Trophoblast cell (in vitro differentiated cells and primary cell): ENCODE results near the gene GAST.
A peak's percentile ranks its signal among the peaks of the same experiment; 100 is the strongest.

ENCODE experiments used
- DNase-seq, 2 donors: peaks; one replicate each; pipeline ENCODE4 v3.0.0-alpha.2; 2016
- H2AFZ ChIP-seq: 2 replicates; pipeline ENCODE4 v1.6.1; 2013; ENCODE audit warnings: low read length, moderate library complexity, mild to moderate bottlenecking; ENCODE audit not compliant: insufficient read depth, poor library complexity
- H2AK5ac ChIP-seq: 2 replicates; pipeline ENCODE4 v1.6.1; 2013; ENCODE audit warnings: mild to moderate bottlenecking, low read length
- H2BK120ac ChIP-seq: 2 replicates; pipeline ENCODE4 v1.6.1; 2013; ENCODE audit warnings: low read length, mild to moderate bottlenecking, moderate library complexity; ENCODE audit not compliant: insufficient read depth, poor library complexity
- H2BK12ac ChIP-seq: 2 replicates; pipeline ENCODE4 v1.6.1; 2013; ENCODE audit warnings: mild to moderate bottlenecking, low read length, moderate library complexity
- H2BK5ac ChIP-seq: 2 replicates; pipeline ENCODE4 v1.6.1; 2013; ENCODE audit warnings: low read length, low read depth, moderate library complexity, mild to moderate bottlenecking; ENCODE audit not compliant: poor library complexity
- H3K14ac ChIP-seq: 2 replicates; pipeline ENCODE4 v1.6.1; 2013; ENCODE audit warnings: mild to moderate bottlenecking, low read length
- H3K18ac ChIP-seq: 2 replicates; pipeline ENCODE4 v1.6.1; 2013; ENCODE audit warnings: mild to moderate bottlenecking, low read length
- H3K23ac ChIP-seq: 2 replicates; pipeline ENCODE4 v1.6.1; 2013; ENCODE audit warnings: low read length
- H3K27ac ChIP-seq: 2 replicates; pipeline ENCODE4 v1.5.1; 2013; ENCODE audit warnings: low read depth, mild to moderate bottlenecking, inconsistent platforms, low read length, moderate library complexity
- H3K27me3 ChIP-seq: 2 replicates; pipeline ENCODE4 v1.6.1; 2013; ENCODE audit warnings: inconsistent platforms, mild to moderate bottlenecking, low read length, moderate library complexity; ENCODE audit not compliant: insufficient read depth
- H3K36me3 ChIP-seq, 2 experiments: 1 replicate in 1 of 2; 2 replicates in 1 of 2; pipeline ENCODE4 v1.6.1; 2013; ENCODE audit warnings: low read length in 2 of 2, mild to moderate bottlenecking in 2 of 2, moderate library complexity in 1 of 2; ENCODE audit not compliant: insufficient read depth in 2 of 2, control insufficient read depth in 1 of 2
- H3K4ac ChIP-seq: 2 replicates; pipeline ENCODE4 v1.6.1; 2013; ENCODE audit warnings: low read depth, mild to moderate bottlenecking, low read length, moderate library complexity
- H3K4me1 ChIP-seq, 2 experiments: 1 replicate in 1 of 2; 2 replicates in 1 of 2; pipeline ENCODE4 v1.6.1; 2013; ENCODE audit warnings: low read length in 2 of 2, mild to moderate bottlenecking in 2 of 2, moderate library complexity in 1 of 2; ENCODE audit not compliant: insufficient read depth in 2 of 2, control insufficient read depth in 1 of 2
- H3K4me2 ChIP-seq: 2 replicates; pipeline ENCODE4 v1.6.1; 2013; ENCODE audit warnings: inconsistent platforms, mild to moderate bottlenecking, low read length, moderate library complexity
- H3K4me3 ChIP-seq: 2 replicates; pipeline ENCODE4 v1.5.1; 2013; ENCODE audit warnings: mild to moderate bottlenecking, low read depth, low read length, inconsistent platforms
- H3K79me1 ChIP-seq: one replicate; pipeline ENCODE4 v1.6.1; 2013; ENCODE audit warnings: low read length
- H3K79me2 ChIP-seq: 2 replicates; pipeline ENCODE4 v1.6.1; 2013; ENCODE audit warnings: low read length, mild to moderate bottlenecking; ENCODE audit not compliant: control insufficient read depth, insufficient read depth, poor library complexity
- H3K9ac ChIP-seq: 2 replicates; pipeline ENCODE4 v1.6.1; 2013; ENCODE audit warnings: mild to moderate bottlenecking, low read length
- H3K9me3 ChIP-seq: 2 replicates; pipeline ENCODE4 v1.6.1; 2013; ENCODE audit warnings: low read depth, mild to moderate bottlenecking, control low read depth, inconsistent platforms, low read length; ENCODE audit not compliant: insufficient read depth
- H4K12ac ChIP-seq: 2 replicates; pipeline ENCODE4 v1.6.1; 2013; ENCODE audit warnings: low read depth, mild to moderate bottlenecking, low read length, moderate library complexity
- H4K8ac ChIP-seq: 2 replicates; pipeline ENCODE4 v1.6.1; 2013; ENCODE audit warnings: low read depth, mild to moderate bottlenecking, low read length, moderate library complexity
- H4K91ac ChIP-seq: one replicate; pipeline ENCODE4 v1.6.1; 2013; ENCODE audit warnings: low read depth, mild to moderate bottlenecking, low read length, moderate library complexity
- WGBS: extraction: QIAGEN DNeasy Blood & Tissue Kit; methylation state at CpG from one replicate; pipeline ENCODE4 v1.1.7; 2013; ENCODE audit warnings: missing lambda C conversion rate; ENCODE audit not compliant: insufficient read length, insufficient coverage; ENCODE audit errors: extremely low coverage; 5-methylcytosine and 5-hydroxymethylcytosine counted together

Gene GAST

GRCh38 chr17:41705271-41705991 is 6.7 kb upstream of the GAST start:
- Histone ChIP-seq H2AFZ (no peak overlapping the region), H3K23ac (no peak overlapping the region), H3K4me2 (no peak overlapping the region), H3K14ac (no peak overlapping the region), H3K18ac (no peak overlapping the region), H3K79me1 (no peaks in the 10 kb centered on the region), H3K79me2 (no peaks in the 10 kb centered on the region), H2BK5ac (no peak overlapping the region), H2BK120ac (no peak overlapping the region), H3K9ac (no peak overlapping the region), H4K8ac (no peak overlapping the region), H4K12ac (no peak overlapping the region), H3K9me3 (peaks cover 3% of the 10 kb centered on the region), H4K91ac (no peak overlapping the region), H3K4me1 (peaks cover 0 to 4% of the 10 kb centered on the region in 2 experiments), H3K4me3 (no peak overlapping the region), H3K36me3 (no peaks in the 10 kb centered on the region), H3K4ac (no peak overlapping the region), H2BK12ac (no peak overlapping the region), H3K27me3 (no peaks in the 10 kb centered on the region), H2AK5ac (no peak overlapping the region), H3K27ac (no peak overlapping the region)
- DNase-seq, result no peak
- no CpG with 5 or more reads among the region's 13 CpGs for WGBS

GRCh38 chr17:41707803-41708669 is 4.1 kb upstream of the GAST start:
- Histone ChIP-seq H3K27me3 (no peaks in the 10 kb centered on the region), H4K8ac (no peak overlapping the region), H3K4ac (no peak overlapping the region), H3K4me3 (no peak overlapping the region), H2AK5ac (no peak overlapping the region), H3K79me2 (no peaks in the 10 kb centered on the region), H3K4me1 (peaks cover 0 to 4% of the 10 kb centered on the region in 2 experiments), H3K27ac (no peak overlapping the region), H3K36me3 (no peaks in the 10 kb centered on the region), H4K12ac (no peak overlapping the region), H3K9me3 (peaks cover 3% of the 10 kb centered on the region), H3K79me1 (no peaks in the 10 kb centered on the region), H3K18ac (no peak overlapping the region), H2AFZ (no peak overlapping the region), H3K14ac (no peak overlapping the region), H2BK120ac (no peak overlapping the region), H3K23ac (no peak overlapping the region), H3K4me2 (no peak overlapping the region), H2BK12ac (no peak overlapping the region), H4K91ac (no peak overlapping the region), H3K9ac (no peak overlapping the region), H2BK5ac (no peak overlapping the region)
- no CpG with 5 or more reads among the region's 10 CpGs for WGBS
- no peak for DNase-seq

- no peak overlapping the region for H3K9ac ChIP-seq
- no peak overlapping the region for H2AFZ ChIP-seq
- WGBS, result no CpG with 5 or more reads among the region's 8 CpGs
- no peak overlapping the region for H3K4ac ChIP-seq
- H3K4me2 ChIP-seq, result no peak overlapping the region
- H4K12ac ChIP-seq, result no peak overlapping the region
- H2BK120ac ChIP-seq, result no peak overlapping the region
- peak in 1 of 2 donors; percentile 7 for DNase-seq
- H3K9me3 ChIP-seq, result peaks cover 3% of the 10 kb centered on the region
- H3K79me2 ChIP-seq, result no peaks in the 10 kb centered on the region
- H3K36me3 ChIP-seq, result no peaks in the 10 kb centered on the region
- H3K14ac ChIP-seq, result no peak overlapping the region
- no peak overlapping the region for H4K91ac ChIP-seq
- H3K18ac ChIP-seq, result no peak overlapping the region
- H2AK5ac ChIP-seq, result no peak overlapping the region
- H3K27me3 ChIP-seq, result no peaks in the 10 kb centered on the region
- no peak overlapping the region for H4K8ac ChIP-seq
- no peaks in the 10 kb centered on the region for H3K79me1 ChIP-seq
- H3K27ac ChIP-seq, result no peak overlapping the region
- no peak overlapping the region for H2BK12ac ChIP-seq
- peaks cover 0 to 1% of the 10 kb centered on the region in 2 experiments for H3K4me1 ChIP-seq
- no peak overlapping the region for H3K23ac ChIP-seq
- no peak overlapping the region for H2BK5ac ChIP-seq
- no peak overlapping the region for H3K4me3 ChIP-seq
Observed at GRCh38 chr17:41710472-41711090, 1.6 kb upstream of the GAST start.

- H4K91ac ChIP-seq, result peak overlapping the region; percentile 69
Observed at GRCh38 chr17:41717408-41718286, 5.5 kb downstream of the GAST start.

More at GRCh38 chr17:41717408-41718286, 5.5 kb downstream of the GAST start:
- peak; percentile 78 to 85 for DNase-seq
- Histone ChIP-seq H4K12ac (no peak overlapping the region), H2BK12ac (peak overlapping the region; percentile 56), H3K4me2 (no peak overlapping the region), H2BK5ac (no peak overlapping the region), H3K79me1 (peaks cover 10% of the 10 kb centered on the region), H3K23ac (no peak overlapping the region), H3K4ac (no peak overlapping the region), H3K36me3 (no peaks in the 10 kb centered on the region), H3K27ac (peak overlapping the region; percentile 70), H3K18ac (no peak overlapping the region), H3K9ac (no peak overlapping the region), H3K27me3 (no peaks in the 10 kb centered on the region), H3K4me3 (no peak overlapping the region), H3K9me3 (no peaks in the 10 kb centered on the region), H3K14ac (no peak overlapping the region), H2AK5ac (no peak overlapping the region), H3K79me2 (peaks cover 2% of the 10 kb centered on the region), H2BK120ac (peak overlapping the region; percentile 57), H3K4me1 (peaks cover 2 to 7% of the 10 kb centered on the region in 2 experiments), H2AFZ (no peak overlapping the region), H4K8ac (no peak overlapping the region)
- no CpG with 5 or more reads among the region's 15 CpGs for WGBS
